Activated B cell treated with CpG ODN at 0.5 μM for 24 hours (primary cell): ENCODE results near the gene WBP4. TPM values are rescaled to one million over a fixed set of nuclear protein-coding genes. Genes with fewer than 3 reads are reported as not detected.

Experiments
- ATAC-seq: fragments of 200-7000 bp; cut with Tn5 transposase; one replicate; pipeline ENCODE4 v1.10.0; 2021; ENCODE audit warnings: low read depth, mild to moderate bottlenecking, moderate library complexity
- CTCF ChIA-PET: fragments of 350-600 bp; sonication (Branson Sonifier 250); formaldehyde crosslinking; loops from one replicate; lab custom pipeline; 2021; ENCODE audit warnings: antibody characterized with exemption; lab: Charles Lee
- POLR2A ChIA-PET: fragments of 350-600 bp; sonication (Branson Sonifier 250); formaldehyde crosslinking; loops from one replicate; lab custom pipeline; 2021; ENCODE audit warnings: antibody characterized with exemption; lab: Charles Lee
- DNase-seq: peaks from one replicate; pipeline ENCODE4 v3.0.0; 2022
- H3K27ac Mint-ChIP-seq: one replicate; pipeline ENCODE4 v1.8.0; 2020; ENCODE audit warnings: mixed read lengths
- H3K27me3 Mint-ChIP-seq: one replicate; pipeline ENCODE4 v1.8.0; 2021; ENCODE audit warnings: mixed read lengths
- H3K36me3 Mint-ChIP-seq: one replicate; pipeline ENCODE4 v1.8.0; 2021; ENCODE audit warnings: low read depth, mixed read lengths
- H3K4me1 Mint-ChIP-seq: one replicate; pipeline ENCODE4 v1.8.0; 2021; ENCODE audit warnings: mixed read lengths
- H3K4me3 Mint-ChIP-seq: one replicate; pipeline ENCODE4 v1.8.0; 2020; ENCODE audit warnings: mild to moderate bottlenecking, mixed read lengths
- H3K9me3 Mint-ChIP-seq: one replicate; pipeline ENCODE4 v1.8.0; 2020; ENCODE audit warnings: mixed read lengths
- intact Hi-C: fragments of 100-400 bp; cut with micrococcal nuclease; formaldehyde crosslinking; loops from one replicate; pipeline ENCODE4 v1.15.1; 2024
- total RNA-seq: library from RNA; stranded (reverse); gene quantifications from 2 replicates; pipeline ENCODE4 v1.2.3, GENCODE V29; 2022
- TF ChIP-seq, protein P1 (sequence below): fragments of 200-600 bp; IDR thresholded peaks from one replicate; pipeline ENCODE4 v1.8.0; 2022; ENCODE audit warnings: antibody characterized with exemption, mild to moderate bottlenecking

WBP4 gene, protein sequence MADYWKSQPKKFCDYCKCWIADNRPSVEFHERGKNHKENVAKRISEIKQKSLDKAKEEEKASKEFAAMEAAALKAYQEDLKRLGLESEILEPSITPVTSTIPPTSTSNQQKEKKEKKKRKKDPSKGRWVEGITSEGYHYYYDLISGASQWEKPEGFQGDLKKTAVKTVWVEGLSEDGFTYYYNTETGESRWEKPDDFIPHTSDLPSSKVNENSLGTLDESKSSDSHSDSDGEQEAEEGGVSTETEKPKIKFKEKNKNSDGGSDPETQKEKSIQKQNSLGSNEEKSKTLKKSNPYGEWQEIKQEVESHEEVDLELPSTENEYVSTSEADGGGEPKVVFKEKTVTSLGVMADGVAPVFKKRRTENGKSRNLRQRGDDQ
- total RNA-seq = 8.6 and 9.0 TPM in 2 replicates

GRCh38 chr13:41061075-41061913 lies at the start of gene WBP4:
Gene WBP4, plus strand, starts transcription at chr13:41061509. Its CDS starts 165 bp downstream, at chr13:41061674.
- intact Hi-C loops = loop anchor here (1.0 to 5.0 kb wide), 14 partner anchors 8 to 1404 kb away; partner anchors contain the start of genes AKAP11, COG6, DGKH and FOXO1
- CTCF ChIA-PET = interaction anchor here (0.6 to 2.5 kb wide), 6 partner anchors 13 to 608 kb away, joined by 3 to 16 read pairs (median 4); no protein-coding TSS in a partner anchor
- Mint-ChIP-seq H3K27me3 (peaks cover 2% of the 10 kb centered on the region), H3K9me3 (no peaks in the 10 kb centered on the region), H3K27ac (peak within 1 kb of the TSS; percentile 100), H3K4me1 (peaks cover 39% of the 10 kb centered on the region), H3K4me3 (peak within 1 kb of the TSS; percentile 100), H3K36me3 (peaks cover 36% of the 10 kb centered on the region)
- POLR2A ChIA-PET = interaction anchor here (0.5 to 5.4 kb wide), 25 partner anchors 9 to 290 kb away, joined by 3 to 118 read pairs (median 5); partner anchors contain the start of genes ELF1, KBTBD7, MTRF1 and SLC25A15
- ATAC-seq (peak; percentile 75), DNase-seq (peak; percentile 91)
- TF ChIP-seq, protein P1, sequence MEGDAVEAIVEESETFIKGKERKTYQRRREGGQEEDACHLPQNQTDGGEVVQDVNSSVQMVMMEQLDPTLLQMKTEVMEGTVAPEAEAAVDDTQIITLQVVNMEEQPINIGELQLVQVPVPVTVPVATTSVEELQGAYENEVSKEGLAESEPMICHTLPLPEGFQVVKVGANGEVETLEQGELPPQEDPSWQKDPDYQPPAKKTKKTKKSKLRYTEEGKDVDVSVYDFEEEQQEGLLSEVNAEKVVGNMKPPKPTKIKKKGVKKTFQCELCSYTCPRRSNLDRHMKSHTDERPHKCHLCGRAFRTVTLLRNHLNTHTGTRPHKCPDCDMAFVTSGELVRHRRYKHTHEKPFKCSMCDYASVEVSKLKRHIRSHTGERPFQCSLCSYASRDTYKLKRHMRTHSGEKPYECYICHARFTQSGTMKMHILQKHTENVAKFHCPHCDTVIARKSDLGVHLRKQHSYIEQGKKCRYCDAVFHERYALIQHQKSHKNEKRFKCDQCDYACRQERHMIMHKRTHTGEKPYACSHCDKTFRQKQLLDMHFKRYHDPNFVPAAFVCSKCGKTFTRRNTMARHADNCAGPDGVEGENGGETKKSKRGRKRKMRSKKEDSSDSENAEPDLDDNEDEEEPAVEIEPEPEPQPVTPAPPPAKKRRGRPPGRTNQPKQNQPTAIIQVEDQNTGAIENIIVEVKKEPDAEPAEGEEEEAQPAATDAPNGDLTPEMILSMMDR = no peak

GRCh38 chr13:41012536-41012935 lies 48.8 kb upstream of the WBP4 start:
- POLR2A ChIA-PET = interaction anchor here (0.6 to 2.1 kb wide), 10 partner anchors 8 to 1372 kb away, joined by 3 to 17 read pairs (median 4); no protein-coding TSS in a partner anchor
- CTCF ChIA-PET = interaction anchor here (0.9 to 1.2 kb wide), 2 partner anchors 38 to 59 kb away, joined by 3 read pairs; no protein-coding TSS in a partner anchor
- peaks cover 53% of the 10 kb centered on the region for H3K36me3 Mint-ChIP-seq
- intact Hi-C loops = loop anchor here (10.0 kb wide), 2 partner anchors 348 to 1262 kb away; partner anchors contain the start of genes AKAP11 and FOXO1
- ATAC-seq (no peak), DNase-seq (no peak)
- H3K4me1 Mint-ChIP-seq = peaks cover 72% of the 10 kb centered on the region
- TF ChIP-seq, protein P1 = no peak
- no peak overlapping the region for H3K4me3 Mint-ChIP-seq
- no peaks in the 10 kb centered on the region for H3K27me3 Mint-ChIP-seq
- no peak overlapping the region for H3K27ac Mint-ChIP-seq
- no peaks in the 10 kb centered on the region for H3K9me3 Mint-ChIP-seq

DNA sequence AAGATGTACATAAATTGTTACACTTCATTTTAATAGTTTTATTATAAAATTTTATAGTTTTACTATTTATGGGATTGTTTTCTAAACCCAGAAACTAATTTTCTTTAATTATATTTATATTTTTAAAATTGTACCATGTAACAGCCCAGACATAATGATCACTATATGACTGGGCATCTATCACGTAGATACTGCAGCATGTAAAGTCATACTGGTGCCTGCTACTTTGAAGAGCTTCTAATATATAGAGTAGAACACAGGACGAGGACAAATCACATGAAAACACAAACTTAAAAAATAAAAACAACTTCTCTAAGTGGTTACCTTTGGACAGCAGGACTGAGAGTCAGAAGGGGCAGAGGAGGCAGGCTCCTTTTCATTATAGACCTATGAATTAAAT lies 47.5 kb upstream of the WBP4 start:
- peak overlapping the region; percentile 80 for H3K4me3 Mint-ChIP-seq
- no peak for ATAC-seq
- no peak for DNase-seq
- H3K27me3 Mint-ChIP-seq = no peaks in the 10 kb centered on the region
- H3K36me3 Mint-ChIP-seq = peaks cover 57% of the 10 kb centered on the region
- H3K9me3 Mint-ChIP-seq = no peaks in the 10 kb centered on the region
- peak overlapping the region; percentile 77 for H3K27ac Mint-ChIP-seq
- H3K4me1 Mint-ChIP-seq = peaks cover 59% of the 10 kb centered on the region
- CTCF ChIA-PET = interaction anchor here (0.6 to 1.7 kb wide), 3 partner anchors 39 to 447 kb away, joined by 3 to 4 read pairs (median 4); no protein-coding TSS in a partner anchor
- POLR2A ChIA-PET = interaction anchor here (0.8 to 7.9 kb wide), 8 partner anchors 7 to 45 kb away, joined by 3 to 118 read pairs (median 4); partner anchors contain the start of gene WBP4
- TF ChIP-seq, protein P1 = no peak
- intact Hi-C loops = loop anchor here (10.0 kb wide), 2 partner anchors 349 to 1261 kb away; partner anchors contain the start of genes AKAP11 and FOXO1

DNA sequence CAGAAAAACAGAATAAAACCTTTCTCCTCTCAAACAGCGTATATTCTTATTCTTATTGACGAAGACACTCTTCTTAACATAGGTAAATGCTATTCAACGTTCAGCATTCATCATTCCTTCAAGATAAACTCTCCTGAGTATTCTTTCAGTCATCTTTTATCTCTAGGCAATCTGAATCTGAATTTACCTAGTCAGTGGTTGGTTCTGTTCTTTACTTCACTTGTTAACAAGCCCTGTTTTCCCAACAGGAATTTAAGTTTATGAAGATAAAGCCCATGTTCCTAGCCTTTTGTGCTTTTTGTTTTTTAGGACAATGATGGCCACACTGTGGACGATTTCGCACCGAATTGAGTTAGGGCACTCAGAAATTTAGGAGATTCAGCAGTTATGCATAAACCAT lies 45.4 kb upstream of the WBP4 start:
- Mint-ChIP-seq H3K4me3 (peak overlapping the region; percentile 80), H3K27me3 (no peaks in the 10 kb centered on the region), H3K9me3 (no peaks in the 10 kb centered on the region), H3K4me1 (peaks cover 68% of the 10 kb centered on the region), H3K36me3 (peaks cover 52% of the 10 kb centered on the region), H3K27ac (peak overlapping the region; percentile 88)
- DNase-seq (no peak), ATAC-seq (no peak)
- CTCF ChIA-PET = interaction anchor here (0.7 to 0.9 kb wide), 2 partner anchors 30 to 45 kb away, joined by 3 to 4 read pairs; no protein-coding TSS in a partner anchor
- intact Hi-C loops = loop anchor here (10.0 kb wide), 2 partner anchors 351 to 1259 kb away; partner anchors contain the start of genes AKAP11 and FOXO1
- POLR2A ChIA-PET = interaction anchor here (2.0 to 7.9 kb wide), 3 partner anchors 9 to 43 kb away, joined by 6 to 118 read pairs (median 59); partner anchors contain the start of gene WBP4
- TF ChIP-seq, protein P1 = no peak
